H1 (cell line): Measurements from ENCODE around the gene ARMH3. TPM values are rescaled to one million over a fixed set of nuclear protein-coding genes. Genes with fewer than 3 reads are reported as not detected.
A peak's percentile ranks its signal among the peaks of the same experiment; 100 is the strongest.

ENCODE experiments used
- CTCF ChIA-PET: fragments of 300-600 bp; sonication (Branson Sonifier 250); formaldehyde crosslinking; loops from one replicate; lab custom pipeline; 2021; ENCODE audit not compliant: partially characterized antibody; lab: Charles Lee
- POLR2A ChIA-PET: fragments of 300-600 bp; sonication (Branson Sonifier 250); formaldehyde crosslinking; loops from one replicate; lab custom pipeline; 2021; ENCODE audit warnings: inconsistent platforms; ENCODE audit not compliant: partially characterized antibody; lab: Charles Lee
- DNase-seq, 2 experiments: peaks; one replicate each; pipeline versions ENCODE4 v3.0.0 to v3.0.0-alpha.2; 2010 to 2022; ENCODE audit warnings: low spot score in 2 of 2, low read depth in 1 of 2, mixed read lengths in 1 of 2
- FAIRE-seq: peaks from 2 replicates; lab custom pipeline; 2011; peaks lifted over from hg19 to GRCh38; lab: Jason Lieb, UNC
- H2AFZ ChIP-seq: 2 replicates; pipeline ENCODE4 v1.8.1; 2012; ENCODE audit warnings: low read length, inconsistent platforms
- H2AK5ac ChIP-seq: 2 replicates; pipeline ENCODE4 v1.6.1; 2013; ENCODE audit warnings: low read depth, low read length
- H2BK120ac ChIP-seq: replicated peaks from 2 replicates; pipeline ENCODE3; 2013; ENCODE audit warnings: low read depth, low read length, inconsistent platforms
- H2BK12ac ChIP-seq: 2 replicates; pipeline ENCODE4 v1.6.1; 2013; ENCODE audit warnings: low read depth, low read length
- H2BK15ac ChIP-seq: 2 replicates; pipeline ENCODE4 v1.6.1; 2013; ENCODE audit warnings: low read length
- H2BK20ac ChIP-seq: 2 replicates; pipeline ENCODE4 v1.6.1; 2013; ENCODE audit warnings: low read length
- H2BK5ac ChIP-seq: 2 replicates; pipeline ENCODE4 v1.6.1; 2013; ENCODE audit warnings: low read depth, low read length
- H3K14ac ChIP-seq: 2 replicates; pipeline ENCODE4 v1.6.1; 2013; ENCODE audit warnings: inconsistent platforms; ENCODE audit not compliant: insufficient read length
- H3K18ac ChIP-seq: 2 replicates; pipeline ENCODE4 v1.6.1; 2013; ENCODE audit warnings: low read length; ENCODE audit errors: extremely low read depth
- H3K23ac ChIP-seq: 2 replicates; pipeline ENCODE4 v1.6.1; 2013; ENCODE audit warnings: inconsistent platforms; ENCODE audit not compliant: insufficient read length
- H3K23me2 ChIP-seq: 2 replicates; pipeline ENCODE4 v1.6.1; 2013; ENCODE audit warnings: low read depth, low read length
- H3K27ac ChIP-seq: 2 replicates; pipeline ENCODE4 v1.6.1; 2011; ENCODE audit warnings: low read depth, low read length, inconsistent platforms
- H3K27me3 ChIP-seq, 4 experiments: replicated peaks in 1 of 4; 1 replicate in 1 of 4; 2 replicates in 3 of 4; pipeline versions ENCODE4 v1.6.1 to v1.8.1; 2011 to 2013; ENCODE audit warnings: low read length in 3 of 4, mild to moderate bottlenecking in 3 of 4, inconsistent platforms in 2 of 4, mixed read lengths in 2 of 4, moderate library complexity in 1 of 4; ENCODE audit not compliant: control insufficient read depth in 3 of 4, insufficient read depth in 3 of 4; ENCODE audit errors: extremely low read depth in 1 of 4
- H3K36me3 ChIP-seq, 4 experiments: 2 replicates each; pipeline versions ENCODE4 v1.6.1 to v1.8.1; 2011 to 2013; ENCODE audit warnings: mild to moderate bottlenecking in 4 of 4, low read length in 3 of 4, moderate library complexity in 2 of 4, control low read depth in 1 of 4, inconsistent platforms in 1 of 4; ENCODE audit not compliant: insufficient read depth in 4 of 4, control insufficient read depth in 2 of 4
- H3K4ac ChIP-seq: replicated peaks from 2 replicates; pipeline ENCODE3; 2013; ENCODE audit warnings: low read length, low read depth, mixed read lengths, inconsistent platforms; ENCODE audit not compliant: insufficient read length
- H3K4me1 ChIP-seq, 4 experiments: replicated peaks in 1 of 4; 1 replicate in 1 of 4; 2 replicates in 3 of 4; pipeline versions ENCODE4 v1.6.1 to v1.8.1; 2011 to 2013; ENCODE audit warnings: low read length in 3 of 4, inconsistent platforms in 2 of 4, mixed read lengths in 1 of 4; ENCODE audit not compliant: insufficient read depth in 4 of 4, control insufficient read depth in 3 of 4
- H3K4me2 ChIP-seq, 2 experiments: 2 replicates each; pipeline versions ENCODE4 v1.6.1 to v1.8.1; 2011 to 2013; ENCODE audit warnings: low read depth in 2 of 2, low read length in 2 of 2, control low read depth in 1 of 2, inconsistent platforms in 1 of 2, mild to moderate bottlenecking in 1 of 2; ENCODE audit not compliant: insufficient read depth in 1 of 2
- H3K4me3 ChIP-seq, 4 experiments: fragments of 200-600, 300-600 bp in 1 of 4; sonication (generic), shearing (Covaris generic), sonication (Bioruptor Twin) in 1 of 4; 2 replicates each; pipeline versions ENCODE4 v1.5.1 to v1.8.1; 2011 to 2016; ENCODE audit warnings: low read length in 4 of 4, low read depth in 3 of 4, control low read depth in 2 of 4, inconsistent platforms in 2 of 4, mild to moderate bottlenecking in 2 of 4, mixed read lengths in 1 of 4, moderate library complexity in 1 of 4; ENCODE audit not compliant: insufficient read depth in 2 of 4; ENCODE audit errors: extremely low read depth in 1 of 4
- H3K56ac ChIP-seq: replicated peaks from 2 replicates; pipeline ENCODE3; 2013; ENCODE audit warnings: low read depth, mild to moderate bottlenecking, mixed read lengths, low read length, inconsistent platforms; ENCODE audit not compliant: insufficient read length
- H3K79me1 ChIP-seq: 2 replicates; pipeline ENCODE4 v1.6.1; 2013; ENCODE audit warnings: low read depth, low read length, control low read depth
- H3K79me2 ChIP-seq, 2 experiments: 2 replicates each; pipeline versions ENCODE4 v1.6.1 to v1.8.1; 2012 to 2013; ENCODE audit warnings: low read length in 2 of 2, mild to moderate bottlenecking in 2 of 2, inconsistent platforms in 1 of 2; ENCODE audit not compliant: insufficient read depth in 2 of 2, control insufficient read depth in 1 of 2
- H3K9ac ChIP-seq, 4 experiments: replicated peaks in 1 of 4; 1 replicate in 1 of 4; 2 replicates in 3 of 4; pipeline versions ENCODE4 v1.6.1 to v1.8.1; 2011 to 2013; ENCODE audit warnings: low read depth in 3 of 4, low read length in 3 of 4, control low read depth in 2 of 4, mild to moderate bottlenecking in 2 of 4, moderate library complexity in 2 of 4, inconsistent platforms in 1 of 4; ENCODE audit errors: extremely low read depth in 1 of 4
- H3K9me3 ChIP-seq, 2 experiments: 2 replicates each; pipeline versions ENCODE4 v1.6.1 to v1.8.1; 2012 to 2013; ENCODE audit warnings: mild to moderate bottlenecking in 2 of 2, moderate library complexity in 2 of 2, control low read depth in 1 of 2, inconsistent platforms in 1 of 2, low read depth in 1 of 2, low read length in 1 of 2, mixed read lengths in 1 of 2; ENCODE audit not compliant: insufficient read depth in 2 of 2
- H4K20me1 ChIP-seq, 2 experiments: replicated peaks in 1 of 2; 2 replicates each; pipeline versions ENCODE3 to v1.8.1; 2011 to 2013; ENCODE audit warnings: inconsistent platforms in 2 of 2, low read length in 2 of 2, mild to moderate bottlenecking in 1 of 2; ENCODE audit not compliant: insufficient read depth in 2 of 2, control insufficient read depth in 1 of 2
- H4K5ac ChIP-seq: 2 replicates; pipeline ENCODE4 v1.6.1; 2013; ENCODE audit warnings: low read length, low read depth, mixed read lengths, inconsistent platforms; ENCODE audit not compliant: insufficient read length
- H4K8ac ChIP-seq: 2 replicates; pipeline ENCODE4 v1.8.0; 2013; ENCODE audit warnings: mild to moderate bottlenecking, moderate library complexity, low read length, inconsistent platforms; ENCODE audit not compliant: insufficient read depth; ENCODE audit errors: extremely low read depth
- H4K91ac ChIP-seq: replicated peaks from 2 replicates; pipeline ENCODE3; 2013; ENCODE audit warnings: low read length, mixed read lengths, inconsistent platforms; ENCODE audit not compliant: insufficient read length
- CEBPB ChIP-seq: IDR thresholded peaks from 2 replicates; pipeline ENCODE4 v1.6.1; 2012; ENCODE audit warnings: low read depth, low read length
- KDM1A ChIP-seq: fragments of 200-600, 300-600 bp; sonication (generic); IDR thresholded peaks from 2 replicates; pipeline ENCODE4 v1.7.1; 2016; ENCODE audit warnings: mild to moderate bottlenecking, low read length, borderline replicate concordance
- KDM4A ChIP-seq: IDR thresholded peaks from one replicate; pipeline ENCODE4 v1.7.1; 2012; ENCODE audit warnings: low read depth, mild to moderate bottlenecking, moderate library complexity, low read length, inconsistent platforms; ENCODE audit not compliant: severe bottlenecking
- KDM5A ChIP-seq: fragments of 200-600 bp; IDR thresholded peaks from 2 replicates; pipeline ENCODE4 v1.7.1; 2012; ENCODE audit warnings: mild to moderate bottlenecking, low read length, inconsistent platforms, mixed read lengths
- POLR2A ChIP-seq, 2 experiments: IDR thresholded peaks; 1 replicate in 1 of 2; 2 replicates in 1 of 2; pipeline ENCODE4 v1.6.1; 2011; ENCODE audit warnings: low read depth in 2 of 2, low read length in 2 of 2, mild to moderate bottlenecking in 2 of 2; ENCODE audit errors: control extremely low read depth in 1 of 2
- POLR2AphosphoS5 ChIP-seq: IDR thresholded peaks from 2 replicates; pipeline ENCODE4 v1.6.1; 2011; ENCODE audit warnings: low read depth, low read length
- SIN3A ChIP-seq, 2 experiments: IDR thresholded peaks in 1 of 2; conservative IDR thresholded peaks in 1 of 2; 2 replicates each; pipeline ENCODE4 v1.6.1; 2011 to 2012; ENCODE audit warnings: low read length in 2 of 2, improper control_type of control experiment in 1 of 2, low read depth in 1 of 2, mild to moderate bottlenecking in 1 of 2
- SIX5 ChIP-seq: IDR thresholded peaks from 2 replicates; pipeline ENCODE4 v1.6.1; 2011; ENCODE audit warnings: mild to moderate bottlenecking, low read depth, low read length
- TAF1 ChIP-seq: IDR thresholded peaks from 2 replicates; pipeline ENCODE4 v1.6.1; 2011; ENCODE audit warnings: mild to moderate bottlenecking, low read depth, low read length
- TBP ChIP-seq: IDR thresholded peaks from 2 replicates; pipeline ENCODE4 v1.6.1; 2011; ENCODE audit warnings: low read depth, low read length, improper control_type of control experiment
- WGBS, 2 experiments: shearing (Covaris generic) in 1 of 2; methylation state at CpG; one replicate each; pipeline versions ENCODE4 v1.1.6 to v1.1.7; 2013 to 2015; ENCODE audit warnings: low lambda C conversion rate in 2 of 2, mixed read lengths in 2 of 2, inconsistent platforms in 1 of 2, low coverage in 1 of 2, missing lambda C conversion rate in 1 of 2; ENCODE audit not compliant: insufficient replicate concordance in 2 of 2, insufficient coverage in 1 of 2, insufficient read length in 1 of 2; ENCODE audit errors: extremely low coverage in 1 of 2, missing lambda C conversion rate in 1 of 2; 5-methylcytosine and 5-hydroxymethylcytosine counted together
- polyA plus RNA-seq, 7 experiments: library from polyadenylated mRNA; depleted of rRNA in 3 of 7; stranded (reverse) in 5 of 7; unstranded in 2 of 7; fragments of >200 nt in 5 of 7; fragments of 200-250 nt in 2 of 7; gene quantifications; 1 replicate in 5 of 7; 2 replicates in 1 of 7; 4 replicates in 1 of 7; pipeline versions ENCODE4 v1.2.1 to v1.2.3, GENCODE V29; 2011 to 2013; ENCODE audit warnings: missing spikeins in 2 of 7, mixed read lengths in 2 of 7
- total RNA-seq: library from RNA; stranded (reverse); fragmentation: NEBNext Ultra II Directional; extraction: Animal tissue kit (Norgen Biotek cat#: 25700); gene quantifications from 2 replicates; pipeline ENCODE4 v1.2.1, GENCODE V29; 2021
- TF ChIP-seq, protein P1 (sequence below): IDR thresholded peaks from 2 replicates; pipeline ENCODE4 v1.6.1; 2011; ENCODE audit warnings: low read depth, mild to moderate bottlenecking, low read length; ENCODE audit not compliant: insufficient read depth

ARMH3 gene
- total and polyA plus RNA-seq, 2 of the 8 experiments (the other 6 are each of a cell fraction or from before 2014, with no cell fraction given), result 11.6 to 18.3 TPM

DNA sequence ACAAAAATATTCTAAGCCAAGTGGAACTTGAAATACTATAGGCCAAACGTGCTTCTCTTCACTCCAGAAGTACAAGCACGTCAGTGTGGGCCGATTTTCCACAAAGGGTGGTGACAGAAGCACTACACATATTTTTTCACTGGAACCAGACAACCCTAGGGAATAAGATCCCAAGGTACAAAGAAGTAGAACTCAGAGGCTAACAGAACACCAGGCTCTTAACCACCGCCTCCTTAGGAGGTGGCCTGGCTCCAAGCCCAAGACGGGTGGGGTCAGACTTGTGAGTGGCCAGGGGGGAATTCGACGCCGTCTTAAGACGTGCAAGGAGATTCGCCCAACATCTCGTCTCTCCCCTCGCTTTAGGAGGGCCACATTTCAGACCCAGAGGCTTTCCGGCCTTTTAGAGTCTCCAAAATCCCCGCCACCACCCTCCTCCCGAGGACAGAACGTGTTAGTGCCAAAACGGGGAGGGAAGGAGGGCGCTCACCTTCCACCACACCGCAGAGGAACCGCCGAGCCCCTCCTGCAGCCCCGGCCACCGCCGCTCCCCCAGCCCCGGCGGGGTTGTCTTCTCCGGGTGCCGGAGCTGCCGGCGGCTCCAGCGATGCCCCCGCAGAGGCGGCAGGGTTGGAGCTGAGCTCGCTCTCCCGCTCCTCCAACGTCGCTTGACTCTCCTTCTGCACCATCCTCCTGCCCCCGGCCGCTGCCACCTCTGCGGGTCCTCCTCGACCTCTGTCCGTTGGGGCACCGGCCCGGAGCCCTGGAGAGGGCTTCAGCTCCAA, 238.4 kb downstream of the ARMH3 start:
- Histone ChIP-seq H3K27me3 (no peaks in the 10 kb centered on the region), H3K14ac (peak overlapping the region; percentile 56), H3K27ac (peak overlapping the region; percentile 100), H2BK15ac (no peak overlapping the region), H3K79me1 (peaks cover 9% of the 10 kb centered on the region), H2AFZ (no peak overlapping the region), H3K18ac (peak overlapping the region; percentile 91), H2BK5ac (peak overlapping the region; percentile 100), H3K4me1 (peaks cover 0 to 5% (median 0%) of the 10 kb centered on the region in 4 experiments; a peak in 3 of 7 replicates), H2BK120ac (peak overlapping the region; percentile 27), H3K4me2 (peak overlapping the region; percentile 90 to 92), H4K8ac (peak overlapping the region; percentile 100; the same call in 1 of the 2 replicates), H2AK5ac (no peak overlapping the region; the same call in 1 of the 2 replicates), H3K79me2 (peaks cover 44 to 60% of the 10 kb centered on the region in 2 experiments), H4K91ac (peak overlapping the region; percentile 46), H2BK12ac (peak overlapping the region; percentile 39; the same call in 1 of the 2 replicates), H4K20me1 (peaks cover 27 to 29% of the 10 kb centered on the region in 2 experiments), H3K9me3 (no peaks in the 10 kb centered on the region), H3K4me3 (peak overlapping the region; percentile 77 to 98 (median 90)), H3K36me3 (peaks cover 0 to 7% (median 0%) of the 10 kb centered on the region in 4 experiments; a peak in 4 of 8 replicates), H3K9ac (peak overlapping the region; percentile 91 to 100 (median 100)), H2BK20ac (no peak overlapping the region), H3K56ac (peak overlapping the region; percentile 89), H3K4ac (peak overlapping the region; percentile 17), H3K23me2 (peaks cover 14% of the 10 kb centered on the region), H4K5ac (peak overlapping the region; percentile 85), H3K23ac (no peak overlapping the region)
- CTCF ChIA-PET, result interaction anchor here (1.3 to 7.0 kb wide), 5 partner anchors 19 to 37 kb away, joined by 5 to 46 read pairs (median 5); partner anchors contain the start of gene KCNIP2
- 2% methylated on average over 34 of the region's 44 CpGs; no CpG with 5 or more reads in 1 of the 2 experiments for WGBS, 2 experiments
- peak in 1 of 2 experiments; percentile 45 for DNase-seq
- FAIRE-seq, result no peak
- POLR2A ChIA-PET, result interaction anchor here (0.7 to 6.0 kb wide), 38 partner anchors 9 to 304 kb away, joined by 3 to 100 read pairs (median 6); partner anchors contain the start of genes ARMH3, FBXW4, HPS6 and KCNIP2
- TF ChIP-seq POLR2A (IDR thresholded peaks at IDR 0.05; ENCODE audit: control extremely low read depth in 1 of 2, low read depth in 2 of 2, low read length in 2 of 2), result peak in 1 of 2 experiments; percentile 46; a peak in 2 of 3 replicates
- 0 out of 2 replicates have a peak, but pooled peaks have one; percentile 11 for TF ChIP-seq KDM5A
- no peak for TF ChIP-seq SIN3A (conservative IDR thresholded peaks at IDR 0.05 in 1 of 2, IDR thresholded peaks at IDR 0.05 in 1 of 2; ENCODE audit: low read depth in 1 of 2, low read length in 2 of 2)
- TF ChIP-seq TBP, result 0 out of 2 replicates have a peak, but pooled peaks have one; percentile 10
- TF ChIP-seq SIX5, result no peak
- peak; percentile 51 for TF ChIP-seq KDM4A
- peak; percentile 11; the same call in 1 of the 2 replicates for TF ChIP-seq KDM1A
- TF ChIP-seq TAF1, result no peak
- TF ChIP-seq POLR2AphosphoS5, result peak; percentile 37
- TF ChIP-seq CEBPB, result no peak
- TF ChIP-seq, protein P1, sequence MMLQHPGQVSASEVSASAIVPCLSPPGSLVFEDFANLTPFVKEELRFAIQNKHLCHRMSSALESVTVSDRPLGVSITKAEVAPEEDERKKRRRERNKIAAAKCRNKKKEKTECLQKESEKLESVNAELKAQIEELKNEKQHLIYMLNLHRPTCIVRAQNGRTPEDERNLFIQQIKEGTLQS, result no peak
